Peyer's patch (tissue), 4 donors: Measurements from ENCODE around the gene RNF112. TPM values are rescaled to one million over a fixed set of nuclear protein-coding genes. Genes with fewer than 3 reads are reported as not detected.

Experiments
- DNase-seq, 3 donors: peaks; one replicate each; pipeline ENCODE4 v3.0.0-alpha.2; 2017 to 2019
- H3K27ac ChIP-seq, 4 donors: fragments of 200-600 bp; sonication (generic); one replicate each; pipeline ENCODE4 v1.5.1; 2016 to 2019
- H3K27me3 ChIP-seq, 2 donors: fragments of 200-600 bp; sonication (generic); one replicate each; pipeline ENCODE4 v1.5.1; 2019
- H3K36me3 ChIP-seq, 3 donors: fragments of 200-600 bp; sonication (generic); one replicate each; pipeline ENCODE4 v1.5.1; 2016 to 2019
- H3K4me1 ChIP-seq, 4 donors: fragments of 200-600 bp; sonication (generic); one replicate each; pipeline ENCODE4 v1.5.1; 2016 to 2019
- H3K4me3 ChIP-seq, 4 donors: fragments of 200-600 bp; sonication (generic); 1 replicate in 3 of 4; 2 replicates in 1 of 4; pipeline ENCODE4 v1.5.1; 2016 to 2019; ENCODE audit warnings: mild to moderate bottlenecking in 1 of 4
- H3K9me3 ChIP-seq, 4 donors: fragments of 200-600 bp; sonication (generic); one replicate each; pipeline ENCODE4 v1.5.1; 2016 to 2019; ENCODE audit warnings: mild to moderate bottlenecking in 1 of 4
- CTCF ChIP-seq, 6 experiments: fragments of 450-650 bp in 4 of 6; fragments of 200-600 bp in 2 of 6; sonication (generic) in 1 of 6; IDR thresholded peaks; one replicate each; pipeline ENCODE4 v1.5.1; 2017 to 2019; ENCODE audit warnings: antibody characterized with exemption in 6 of 6, mild to moderate bottlenecking in 3 of 6, moderate library complexity in 1 of 6
- POLR2A ChIP-seq, 2 donors: fragments of 450-650 bp; IDR thresholded peaks; one replicate each; pipeline ENCODE4 v1.5.1; 2017; ENCODE audit warnings: antibody characterized with exemption in 2 of 2, mild to moderate bottlenecking in 2 of 2, moderate library complexity in 2 of 2
- total RNA-seq, 4 donors: library from RNA; depleted of rRNA; stranded (reverse); fragments of >200 nt; gene quantifications; one replicate each; pipeline ENCODE4 v1.1.0, GENCODE V29; 2016

The RNF112 gene
- total RNA-seq, 4 donors from 2014 or later, result 1.2 to 47.0 (median 2.0) TPM

- H3K27me3 ChIP-seq, result no peaks in the 10 kb centered on the region
- no peaks in the 10 kb centered on the region for H3K9me3 ChIP-seq
- peaks cover 0 to 24% (median 0%) of the 10 kb centered on the region in 3 donors for H3K36me3 ChIP-seq
- peak in 1 of 3 donors; percentile 50 for DNase-seq
- peak overlapping the region in 3 of 4 donors; percentile 69 to 85 (median 70) for H3K4me3 ChIP-seq
- TF ChIP-seq CTCF (IDR thresholded peaks at IDR 0.05) (no peak), POLR2A (IDR thresholded peaks at IDR 0.05) (peak in 1 of 2 donors; percentile 8)
- peaks cover 0 to 20% (median 7%) of the 10 kb centered on the region in 4 donors for H3K4me1 ChIP-seq
- peak overlapping the region in 3 of 4 donors; percentile 91 to 97 (median 94) for H3K27ac ChIP-seq
Observed at GRCh38 chr17:19376811-19377210, 34.2 kb upstream of the RNF112 start.

GRCh38 chr17:19377602-19378415 lies 33.2 kb upstream of the RNF112 start:
- Histone ChIP-seq H3K27ac (peak overlapping the region; percentile 88 to 97 (median 92)), H3K27me3 (no peaks in the 10 kb centered on the region), H3K4me1 (peaks cover 0 to 24% (median 5%) of the 10 kb centered on the region in 4 donors), H3K36me3 (peaks cover 0 to 34% (median 0%) of the 10 kb centered on the region in 3 donors), H3K9me3 (no peaks in the 10 kb centered on the region), H3K4me3 (peak overlapping the region; percentile 69 to 86 (median 78))
- peak; percentile 94 to 99 (median 98) for DNase-seq
- no peak for TF ChIP-seq CTCF (IDR thresholded peaks at IDR 0.05)
- TF ChIP-seq POLR2A (IDR thresholded peaks at IDR 0.05), result peak; percentile 60 to 65

GRCh38 chr17:19378416-19379360 lies 32.3 kb upstream of the RNF112 start, which contains the start of gene MAPK7:
MAPK7 (plus strand) TSS chr17:19378498; CDS start chr17:19378901, 403 bp downstream.
- no peaks in the 10 kb centered on the region for H3K27me3 ChIP-seq
- peak in 1 of 2 donors; percentile 18 for TF ChIP-seq POLR2A (IDR thresholded peaks at IDR 0.05)
- no peak for TF ChIP-seq CTCF (IDR thresholded peaks at IDR 0.05)
- peak within 1 kb of the TSS; percentile 88 to 97 (median 92) for H3K27ac ChIP-seq
- H3K36me3 ChIP-seq, result peaks cover 0 to 43% (median 0%) of the 10 kb centered on the region in 3 donors
- H3K4me1 ChIP-seq, result peaks cover 0 to 31% (median 5%) of the 10 kb centered on the region in 4 donors
- DNase-seq, result peak in 2 of 3 donors; percentile 57 to 62
- H3K9me3 ChIP-seq, result no peaks in the 10 kb centered on the region
- peak within 1 kb of the TSS; percentile 69 to 86 (median 78) for H3K4me3 ChIP-seq

GRCh38 chr17:19379361-19380065 lies 31.5 kb upstream of the RNF112 start:
- Histone ChIP-seq H3K4me3 (peak overlapping the region in 3 of 4 donors; percentile 70 to 86 (median 85)), H3K27ac (peak overlapping the region; percentile 88 to 97 (median 92)), H3K27me3 (no peaks in the 10 kb centered on the region), H3K4me1 (peaks cover 0 to 39% (median 5%) of the 10 kb centered on the region in 4 donors), H3K9me3 (no peaks in the 10 kb centered on the region), H3K36me3 (peaks cover 0 to 51% (median 0%) of the 10 kb centered on the region in 3 donors)
- TF ChIP-seq POLR2A (IDR thresholded peaks at IDR 0.05) (no peak), CTCF (IDR thresholded peaks at IDR 0.05) (no peak)
- peak in 1 of 3 donors; percentile 41 for DNase-seq
